Measurements from ENCODE around the gene RUNDC1.

RUNDC1 gene

GRCh38 chr17:43006639-43007551, 26.5 kb downstream of the RUNDC1 start, which contains the start of gene IFI35 (continued):
- TF ChIP-seq ZNF501 (tag by site-specific recombination; IDR thresholded peaks at IDR 0.05) = 0 out of 2 replicates have a peak, but pooled peaks have one; percentile 26
- TF ChIP-seq ZBTB48 (tag by site-specific recombination; IDR thresholded peaks at IDR 0.05) = peak; percentile 62
- TF ChIP-seq YY2 (tag by site-specific recombination; IDR thresholded peaks at IDR 0.05) = no peak
- TF ChIP-seq PRDM10 (tag by site-specific recombination; IDR thresholded peaks at IDR 0.05) = peak; percentile 65
- peak; percentile 44 for TF ChIP-seq ZNF654 (tag by site-specific recombination; IDR thresholded peaks at IDR 0.05; ENCODE audit: low read depth)
- no peak for TF ChIP-seq ZNF214 (tag by site-specific recombination; IDR thresholded peaks at IDR 0.05; ENCODE audit: borderline replicate concordance)
- TF ChIP-seq, protein P1, sequence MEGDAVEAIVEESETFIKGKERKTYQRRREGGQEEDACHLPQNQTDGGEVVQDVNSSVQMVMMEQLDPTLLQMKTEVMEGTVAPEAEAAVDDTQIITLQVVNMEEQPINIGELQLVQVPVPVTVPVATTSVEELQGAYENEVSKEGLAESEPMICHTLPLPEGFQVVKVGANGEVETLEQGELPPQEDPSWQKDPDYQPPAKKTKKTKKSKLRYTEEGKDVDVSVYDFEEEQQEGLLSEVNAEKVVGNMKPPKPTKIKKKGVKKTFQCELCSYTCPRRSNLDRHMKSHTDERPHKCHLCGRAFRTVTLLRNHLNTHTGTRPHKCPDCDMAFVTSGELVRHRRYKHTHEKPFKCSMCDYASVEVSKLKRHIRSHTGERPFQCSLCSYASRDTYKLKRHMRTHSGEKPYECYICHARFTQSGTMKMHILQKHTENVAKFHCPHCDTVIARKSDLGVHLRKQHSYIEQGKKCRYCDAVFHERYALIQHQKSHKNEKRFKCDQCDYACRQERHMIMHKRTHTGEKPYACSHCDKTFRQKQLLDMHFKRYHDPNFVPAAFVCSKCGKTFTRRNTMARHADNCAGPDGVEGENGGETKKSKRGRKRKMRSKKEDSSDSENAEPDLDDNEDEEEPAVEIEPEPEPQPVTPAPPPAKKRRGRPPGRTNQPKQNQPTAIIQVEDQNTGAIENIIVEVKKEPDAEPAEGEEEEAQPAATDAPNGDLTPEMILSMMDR (tag by site-specific recombination; IDR thresholded peaks at IDR 0.05) = peak; percentile 76
- no peak for TF ChIP-seq AEBP2 (tag by site-specific recombination; IDR thresholded peaks at IDR 0.05; ENCODE audit: borderline replicate concordance)
- TF ChIP-seq ZFP37 (tag by site-specific recombination; IDR thresholded peaks at IDR 0.05) = no peak
- TF ChIP-seq YY1 (tag by site-specific recombination; IDR thresholded peaks at IDR 0.05) = no peak
- no peak for TF ChIP-seq ZNF660 (tag by site-specific recombination; IDR thresholded peaks at IDR 0.05)
- TF ChIP-seq ZSCAN23 (tag by site-specific recombination; IDR thresholded peaks at IDR 0.05) = no peak
- no peak for TF ChIP-seq ZNF239 (tag by site-specific recombination; IDR thresholded peaks at IDR 0.05)
- peak; percentile 79 for TF ChIP-seq ZSCAN16 (tag by site-specific recombination; IDR thresholded peaks at IDR 0.05)
- TF ChIP-seq ZNF24 (tag by site-specific recombination; IDR thresholded peaks at IDR 0.05) = 0 out of 2 replicates have a peak, but pooled peaks have one; percentile 37
- TF ChIP-seq ZNF341 (tag by site-specific recombination; IDR thresholded peaks at IDR 0.05; ENCODE audit: low read depth) = no peak
- peak; percentile 45; the same call in 1 of the 2 replicates for TF ChIP-seq KLF17 (tag by site-specific recombination; IDR thresholded peaks at IDR 0.05)
- TF ChIP-seq ZNF639 (tag by site-specific recombination; IDR thresholded peaks at IDR 0.05) = no peak
- TF ChIP-seq KLF9 (tag by site-specific recombination; IDR thresholded peaks at IDR 0.05; ENCODE audit: low read depth) = no peak
- TF ChIP-seq ZNF324 (tag by site-specific recombination; IDR thresholded peaks at IDR 0.05) = 0 out of 2 replicates have a peak, but pooled peaks have one; percentile 31
- no peak for TF ChIP-seq ZNF621 (tag by site-specific recombination; IDR thresholded peaks at IDR 0.05)
- TF ChIP-seq ZNF571 (tag by site-specific recombination; IDR thresholded peaks at IDR 0.05) = no peak
- peak; percentile 80 for TF ChIP-seq GLIS2 (tag by site-specific recombination; IDR thresholded peaks at IDR 0.05)
- TF ChIP-seq KLF8 (tag by site-specific recombination; IDR thresholded peaks at IDR 0.05) = 0 out of 2 replicates have a peak, but pooled peaks have one; percentile 16
- no peak for TF ChIP-seq ZEB2 (tag by site-specific recombination; IDR thresholded peaks at IDR 0.05)
- no peak for TF ChIP-seq ZNF10 (tag by site-specific recombination; IDR thresholded peaks at IDR 0.05)
- peak; percentile 62 for TF ChIP-seq SP3 (tag by site-specific recombination; IDR thresholded peaks at IDR 0.05)
- TF ChIP-seq ZNF549 (tag by site-specific recombination; IDR thresholded peaks at IDR 0.05) = no peak
- 0 out of 2 replicates have a peak, but pooled peaks have one; percentile 26 for TF ChIP-seq ZNF561 (tag by site-specific recombination; IDR thresholded peaks at IDR 0.05; ENCODE audit: borderline replicate concordance)
- TF ChIP-seq ZNF48 (tag by site-specific recombination; IDR thresholded peaks at IDR 0.05) = no peak
- peak; percentile 53; the same call in 1 of the 2 replicates for TF ChIP-seq IKZF3 (tag by site-specific recombination; IDR thresholded peaks at IDR 0.05)
- 0 out of 2 replicates have a peak, but pooled peaks have one; percentile 25 for TF ChIP-seq ZBTB8A (tag by site-specific recombination; IDR thresholded peaks at IDR 0.05)

Data from HEK293 (cell line).